Colon (tissue), 2 donors: ENCODE data around the gene COG6.

ENCODE experiments used
- FAIRE-seq: peaks from 2 replicates; lab custom pipeline; 2012; peaks lifted over from hg19 to GRCh38; lab: Jason Lieb, UNC
- donor health status: control.
- donor health status: control.

The COG6 gene

GRCh38 chr13:39770221-39771090 is 115.0 kb downstream of the COG6 start:
- FAIRE-seq: no peak

DNA sequence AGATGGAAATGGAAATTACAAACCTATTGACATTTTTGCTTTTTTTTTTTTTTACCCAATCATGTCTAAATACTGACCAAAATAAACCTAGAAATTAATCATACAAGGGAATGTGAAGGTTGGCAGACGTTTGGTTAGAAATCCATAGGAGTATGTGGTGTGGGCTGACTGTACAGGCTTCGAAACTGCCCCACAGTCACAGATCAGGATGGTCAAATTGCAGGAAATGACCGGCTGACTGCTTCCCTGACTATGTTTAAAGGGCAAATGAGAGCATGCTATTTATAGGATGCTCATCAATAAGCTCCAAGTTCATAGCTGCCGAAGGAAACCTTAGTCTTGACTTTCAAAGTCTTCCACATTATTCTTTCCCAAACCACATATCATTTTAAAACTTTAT is 118.4 kb downstream of the COG6 start:
- FAIRE-seq: no peak

DNA sequence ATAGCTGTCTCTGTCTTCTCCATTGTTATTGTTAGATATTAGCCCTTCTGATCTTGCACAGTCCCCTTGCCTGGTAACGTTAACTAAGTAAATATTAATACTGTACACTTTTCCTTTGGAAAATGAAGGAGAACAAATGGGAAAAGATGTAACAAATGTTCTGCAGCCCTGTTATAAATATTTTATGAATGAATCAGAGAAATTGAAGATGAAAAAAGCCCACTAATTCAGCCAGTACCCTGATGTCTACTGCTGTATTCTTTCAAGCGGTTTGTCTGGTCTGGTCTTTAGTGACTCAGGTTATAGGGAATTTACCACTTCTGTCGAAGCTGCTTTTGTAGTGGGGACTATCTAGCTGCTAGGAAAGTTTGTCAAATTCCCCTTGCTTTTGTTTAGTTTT is 121.0 kb downstream of the COG6 start:
- no peak for FAIRE-seq

DNA sequence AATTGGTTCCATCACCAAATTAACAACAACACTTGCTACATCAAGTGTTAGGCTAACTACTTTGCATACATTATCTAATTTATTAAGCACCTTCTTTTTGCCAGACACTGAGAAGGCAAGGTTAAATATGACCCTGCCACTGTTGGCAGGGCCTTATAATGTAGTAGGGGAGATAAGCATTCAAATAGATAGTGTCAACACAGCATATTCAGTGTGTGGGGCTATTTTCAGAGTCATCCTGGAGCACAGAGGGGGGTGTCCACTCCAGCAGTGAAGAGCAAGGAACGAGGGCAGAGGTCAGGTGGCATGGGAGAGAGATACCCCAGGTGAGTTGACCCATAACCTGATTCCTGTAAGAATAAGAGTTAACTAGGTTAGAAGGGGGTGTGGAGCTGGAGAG is 121.6 kb downstream of the COG6 start:
- no peak for FAIRE-seq

GRCh38 chr13:39777527-39778061 is 122.1 kb downstream of the COG6 start:
- FAIRE-seq: no peak

DNA sequence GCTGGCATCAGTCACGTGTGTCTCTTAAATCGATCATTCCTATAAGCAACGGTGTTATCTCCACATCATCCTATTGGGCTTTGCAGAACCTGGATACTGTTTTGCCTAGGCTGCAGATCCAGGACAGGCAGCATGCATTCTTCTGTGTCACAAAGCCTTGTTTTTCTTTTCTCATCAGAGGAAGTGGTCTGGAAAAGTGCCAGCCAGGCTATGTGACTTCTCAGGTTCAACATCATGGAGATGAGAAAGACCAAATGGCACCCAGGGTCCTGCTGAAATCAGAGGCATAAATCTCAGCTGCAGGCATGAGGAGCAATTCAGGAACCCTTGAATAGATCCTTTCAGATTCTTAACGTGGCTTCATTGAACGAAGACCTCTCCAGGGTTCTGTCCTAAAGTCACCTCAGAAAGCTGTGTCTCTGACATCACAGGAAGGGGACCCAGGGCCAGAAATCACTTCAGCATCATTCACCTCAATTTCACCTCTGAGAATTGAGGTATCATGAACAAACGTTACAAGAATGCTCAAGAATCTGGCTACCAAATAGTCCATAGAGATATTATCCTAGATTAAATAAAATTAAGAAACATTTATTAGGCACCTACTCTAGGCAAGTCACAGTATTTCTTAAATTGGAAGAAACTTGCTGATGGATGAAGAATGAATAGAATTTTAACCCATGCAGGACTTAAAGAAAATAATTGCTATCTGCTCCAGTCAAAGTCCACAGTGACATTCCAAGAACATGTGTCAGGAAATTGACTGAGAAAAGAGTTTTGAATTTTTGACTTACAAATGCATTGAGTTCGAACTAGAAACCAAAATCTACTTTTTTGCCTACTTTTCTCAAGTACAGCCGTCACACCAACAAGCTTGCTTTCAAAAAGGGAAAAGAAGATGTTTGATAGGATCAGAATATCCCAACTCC is 124.1 kb downstream of the COG6 start:
- FAIRE-seq: no peak

DNA sequence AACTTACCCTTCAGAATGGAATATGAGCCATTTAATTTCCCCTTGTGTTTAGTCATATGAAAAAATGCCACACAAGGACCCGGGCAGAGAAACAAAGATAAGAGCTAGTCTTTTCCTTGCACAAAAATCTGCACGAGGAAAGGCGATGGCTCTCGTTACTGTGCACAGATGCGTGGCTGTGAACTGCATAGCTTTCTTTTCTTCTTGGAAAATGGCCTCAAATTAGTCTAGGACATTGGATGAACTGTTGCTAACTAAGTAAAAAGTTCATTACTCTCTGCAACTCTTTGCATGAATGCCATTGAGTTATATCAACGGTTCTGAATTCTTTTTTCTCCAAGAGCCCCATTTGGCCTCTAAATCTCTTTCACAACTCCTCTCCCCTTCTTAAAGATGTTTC is 125.2 kb downstream of the COG6 start:
- FAIRE-seq: no peak

DNA sequence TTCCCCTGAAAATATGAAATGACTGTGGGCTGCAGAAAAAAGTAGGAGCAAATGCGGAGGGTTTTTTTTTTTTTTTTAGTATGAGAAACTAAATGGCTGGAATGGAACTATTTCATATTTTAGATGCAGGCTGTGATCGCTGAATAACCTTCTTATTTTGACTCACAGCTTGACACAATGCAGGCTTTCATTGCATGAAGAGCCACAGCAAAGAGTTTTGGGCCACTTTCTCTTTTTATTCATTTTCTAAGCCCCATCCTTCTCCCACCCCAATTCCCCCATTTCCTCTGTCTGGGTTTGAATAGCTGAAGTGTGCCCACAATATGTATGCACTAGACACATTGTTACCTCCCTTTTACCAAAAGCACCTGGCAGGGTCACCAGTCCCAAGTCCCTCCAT is 125.9 kb downstream of the COG6 start:
- no peak for FAIRE-seq

DNA sequence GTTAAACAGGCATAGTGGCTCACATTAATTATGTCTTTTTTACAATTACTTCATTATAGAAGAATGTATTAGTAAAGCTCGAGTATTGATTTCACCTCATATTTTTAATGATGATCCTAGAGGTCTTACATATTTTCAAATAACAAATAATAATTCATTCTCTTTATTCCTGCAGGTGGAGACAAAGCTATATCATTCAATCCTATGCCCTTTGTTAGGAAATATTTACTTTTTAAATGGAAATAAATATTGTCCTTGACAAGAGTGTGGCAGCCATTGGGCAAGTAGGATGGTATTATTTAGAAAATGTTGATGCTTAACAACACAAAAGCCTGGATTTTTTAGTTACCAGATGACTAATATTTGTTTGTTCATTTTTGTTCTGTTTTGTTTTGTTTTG is 127.6 kb downstream of the COG6 start:
- no peak for FAIRE-seq

GRCh38 chr13:39784347-39784746 is 128.9 kb downstream of the COG6 start:
- FAIRE-seq: no peak

DNA sequence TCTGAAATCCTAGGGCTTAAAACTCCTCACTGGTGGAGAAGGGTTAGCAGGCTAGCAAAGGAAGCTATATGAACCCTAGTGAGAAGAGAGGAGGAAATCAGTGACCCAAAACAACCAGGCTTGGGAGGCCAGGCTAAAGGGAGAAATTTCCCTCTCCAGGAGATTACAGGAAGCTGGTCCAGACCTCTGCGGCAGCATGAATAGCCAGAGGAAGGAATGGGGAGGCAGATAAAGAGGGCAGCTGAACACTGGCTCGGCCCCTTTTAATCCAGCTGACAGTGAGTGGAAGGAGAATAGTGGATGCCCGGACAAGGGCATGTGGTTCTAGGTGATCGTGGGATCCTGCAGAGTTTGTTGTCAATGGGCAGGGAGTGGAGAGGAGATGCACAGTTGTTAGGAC is 130.6 kb downstream of the COG6 start:
- no peak for FAIRE-seq

DNA sequence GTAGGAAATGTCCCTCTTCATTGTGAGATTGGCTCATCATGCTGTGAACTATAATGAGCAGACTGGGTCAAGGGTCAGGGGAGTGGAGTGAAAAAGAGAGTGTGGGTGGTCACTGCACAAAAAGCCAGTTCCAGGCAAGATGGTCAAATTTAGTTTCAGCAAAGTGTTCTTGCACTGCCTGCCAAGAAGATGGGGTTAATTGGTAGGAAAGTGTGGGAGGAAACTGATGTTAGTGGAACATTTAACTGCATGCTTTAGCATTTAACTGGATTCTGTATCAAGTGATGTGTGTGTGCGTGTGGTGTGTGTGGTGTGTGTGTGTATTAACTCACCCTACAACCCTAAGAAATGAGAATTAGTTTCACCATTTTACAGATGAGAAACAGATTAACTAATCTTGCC is 131.6 kb downstream of the COG6 start:
- no peak for FAIRE-seq

DNA sequence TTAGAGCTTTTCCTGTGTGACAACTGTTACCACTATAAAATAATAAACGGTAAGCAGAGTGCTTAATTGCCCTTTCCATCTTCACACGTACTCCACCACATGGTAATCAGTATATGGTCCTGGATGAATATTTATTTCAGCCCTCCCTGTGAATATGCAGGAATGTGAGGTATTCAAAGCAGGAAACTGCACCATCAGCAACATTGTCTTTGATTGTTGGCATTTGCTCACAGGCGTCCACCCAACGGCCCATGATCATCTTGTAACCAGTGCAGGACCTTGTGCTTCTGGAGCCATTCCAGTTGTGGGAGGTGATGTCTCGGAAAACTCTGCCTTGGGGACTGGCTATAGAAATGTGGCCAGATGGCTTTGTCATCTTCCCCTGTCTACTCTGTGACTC is 132.6 kb downstream of the COG6 start:
- FAIRE-seq: no peak

- no peak for FAIRE-seq
These were observed 134.0 kb downstream of the COG6 start for GRCh38 chr13:39789451-39789850.
